Measurements from ENCODE around the gene UAP1L1.

The UAP1L1 gene

GRCh38 chr9:137085920-137086530 is 8.7 kb downstream of the UAP1L1 start:
- Histone ChIP-seq H3K9me2 (ENCODE audit: low read depth, low read length) (no peaks in the 10 kb centered on the region), H4K20me1 (ENCODE audit: insufficient read depth, low read length) (no peaks in the 10 kb centered on the region), H3K27me3 (ENCODE audit: insufficient read depth, low read length) (no peaks in the 10 kb centered on the region; the same call in 1 of the 2 replicates), H3K4me1 (ENCODE audit: insufficient read depth, low read length, severe bottlenecking) (peaks cover 34% of the 10 kb centered on the region), H3F3A (ENCODE audit: insufficient read depth, low read length) (no peaks in the 10 kb centered on the region), H3K4me2 (ENCODE audit: low read length) (peak overlapping the region; percentile 89), H2AFZ (ENCODE audit: low read length) (no peak overlapping the region), H3K9me3 (ENCODE audit: low read length) (no peaks in the 10 kb centered on the region), H3K79me2 (ENCODE audit: insufficient read depth, low read length) (no peaks in the 10 kb centered on the region), H3K4me3 (ENCODE audit: low read depth, low read length, poor library complexity, severe bottlenecking) (peak overlapping the region; percentile 70), H3K9ac (ENCODE audit: low read length) (peak overlapping the region; percentile 86), H3K27ac (ENCODE audit: low read depth, low read length, poor library complexity, severe bottlenecking) (peak overlapping the region; percentile 81), H3K36me3 (ENCODE audit: insufficient read depth, low read length) (peaks cover 21% of the 10 kb centered on the region)
- TF ChIP-seq EZH2 (IDR thresholded peaks at IDR 0.05; ENCODE audit: borderline replicate concordance, low read length) (no peak), CTCF (IDR thresholded peaks at IDR 0.05; ENCODE audit: low read length) (no peak)

DNA sequence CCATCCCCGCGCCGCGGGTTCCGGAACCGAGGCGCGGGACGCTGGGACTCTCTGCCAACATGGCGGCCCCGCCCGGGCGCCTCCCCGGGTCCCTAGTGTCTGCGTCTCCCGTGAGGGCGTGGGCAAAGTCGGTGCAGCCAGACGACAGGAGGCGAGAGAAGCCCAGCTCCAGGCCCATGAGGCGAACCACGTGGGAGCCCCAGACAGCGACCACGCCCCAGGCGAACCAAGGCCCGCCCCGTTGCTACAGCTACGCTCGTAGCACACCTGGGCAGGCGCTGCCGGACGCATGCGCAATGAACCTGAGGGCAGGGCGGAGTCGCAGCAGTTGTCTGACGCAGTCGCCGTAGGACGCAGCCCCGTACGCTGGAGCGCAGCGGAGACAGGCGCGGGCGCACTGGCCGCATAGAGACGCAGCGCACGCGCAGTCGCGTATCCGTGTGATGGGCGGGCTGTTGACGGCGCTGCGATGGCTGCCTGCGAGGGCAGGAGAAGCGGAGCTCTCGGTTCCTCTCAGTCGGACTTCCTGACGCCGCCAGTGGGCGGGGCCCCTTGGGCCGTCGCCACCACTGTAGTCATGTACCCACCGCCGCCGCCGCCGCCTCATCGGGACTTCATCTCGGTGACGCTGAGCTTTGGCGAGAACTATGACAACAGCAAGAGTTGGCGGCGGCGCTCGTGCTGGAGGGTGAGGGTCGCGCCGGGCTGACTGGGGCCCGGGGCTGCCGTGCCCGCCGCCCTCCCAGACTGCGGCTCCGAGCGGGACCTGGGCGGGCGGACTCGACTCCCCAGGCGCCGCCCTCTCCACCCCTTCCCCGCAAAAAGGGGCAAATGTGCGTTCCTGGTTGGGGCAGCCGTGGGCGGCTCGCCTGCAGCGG is 9.5 kb downstream of the UAP1L1 start, which contains the start of gene MAN1B1:
TSS of gene MAN1B1 (plus strand) at position 455 of the 878 bp plus-strand sequence. CDS start at position 470, 15 bp downstream.
- peaks cover 34% of the 10 kb centered on the region for H3K4me1 ChIP-seq (ENCODE audit: insufficient read depth, low read length, severe bottlenecking)
- no peaks in the 10 kb centered on the region for H3K79me2 ChIP-seq (ENCODE audit: insufficient read depth, low read length)
- no peaks in the 10 kb centered on the region; the same call in 1 of the 2 replicates for H3K27me3 ChIP-seq (ENCODE audit: insufficient read depth, low read length)
- H3K4me3 ChIP-seq (ENCODE audit: low read depth, low read length, poor library complexity, severe bottlenecking) = peak within 1 kb of the TSS; percentile 79
- H4K20me1 ChIP-seq (ENCODE audit: insufficient read depth, low read length) = no peaks in the 10 kb centered on the region
- H3K36me3 ChIP-seq (ENCODE audit: insufficient read depth, low read length) = peaks cover 18% of the 10 kb centered on the region
- H3F3A ChIP-seq (ENCODE audit: insufficient read depth, low read length) = no peaks in the 10 kb centered on the region
- no peaks in the 10 kb centered on the region for H3K9me2 ChIP-seq (ENCODE audit: low read depth, low read length)
- H3K9ac ChIP-seq (ENCODE audit: low read length) = peak within 1 kb of the TSS; percentile 86
- 0 out of 2 replicates have a peak within 1 kb of the TSS, but pooled peaks have one; percentile 8 for H2AFZ ChIP-seq (ENCODE audit: low read length)
- peak within 1 kb of the TSS; percentile 89 for H3K4me2 ChIP-seq (ENCODE audit: low read length)
- no peaks in the 10 kb centered on the region for H3K9me3 ChIP-seq (ENCODE audit: low read length)
- H3K27ac ChIP-seq (ENCODE audit: low read depth, low read length, poor library complexity, severe bottlenecking) = peak within 1 kb of the TSS; percentile 81
- TF ChIP-seq EZH2 (IDR thresholded peaks at IDR 0.05; ENCODE audit: borderline replicate concordance, low read length) (no peak), CTCF (IDR thresholded peaks at IDR 0.05; ENCODE audit: low read length) (no peak)

- peak overlapping the region; percentile 79 for H3K4me3 ChIP-seq (ENCODE audit: low read depth, low read length, poor library complexity, severe bottlenecking)
- H3K9me3 ChIP-seq (ENCODE audit: low read length) = no peaks in the 10 kb centered on the region
- peak overlapping the region; percentile 86 for H3K4me2 ChIP-seq (ENCODE audit: low read length)
- H4K20me1 ChIP-seq (ENCODE audit: insufficient read depth, low read length) = no peaks in the 10 kb centered on the region
- no peaks in the 10 kb centered on the region for H3K79me2 ChIP-seq (ENCODE audit: insufficient read depth, low read length)
- peaks cover 34% of the 10 kb centered on the region for H3K4me1 ChIP-seq (ENCODE audit: insufficient read depth, low read length, severe bottlenecking)
- H3F3A ChIP-seq (ENCODE audit: insufficient read depth, low read length) = no peaks in the 10 kb centered on the region
- H3K27me3 ChIP-seq (ENCODE audit: insufficient read depth, low read length) = no peaks in the 10 kb centered on the region; the same call in 1 of the 2 replicates
- H3K36me3 ChIP-seq (ENCODE audit: insufficient read depth, low read length) = peaks cover 19% of the 10 kb centered on the region
- H3K27ac ChIP-seq (ENCODE audit: low read depth, low read length, poor library complexity, severe bottlenecking) = peak overlapping the region; percentile 38
- 0 out of 2 replicates have a peak overlapping the region, but pooled peaks have one; percentile 8 for H2AFZ ChIP-seq (ENCODE audit: low read length)
- H3K9me2 ChIP-seq (ENCODE audit: low read depth, low read length) = no peaks in the 10 kb centered on the region
- no peak for TF ChIP-seq EZH2 (IDR thresholded peaks at IDR 0.05; ENCODE audit: borderline replicate concordance, low read length)
- no peak for TF ChIP-seq CTCF (IDR thresholded peaks at IDR 0.05; ENCODE audit: low read length)
- peak overlapping the region; percentile 85 for H3K9ac ChIP-seq (ENCODE audit: low read length)
Measured at GRCh38 chr9:137087409-137087925, 10.2 kb downstream of the UAP1L1 start.
